ENCODE measurements around the gene RPL38.

- peak; percentile 94 for TF ChIP-seq CTCF (IDR thresholded peaks at IDR 0.05)
- no peak for TF ChIP-seq EZH2phosphoT487 (IDR thresholded peaks at IDR 0.05)
These were observed 26.9 kb upstream of the RPL38 start for GRCh38 chr17:74176546-74177001.
